Activated CD4-positive, CD25-positive, alpha-beta regulatory T cell treated with anti-CD3 and anti-CD28 coated beads, Interleukin-2, amount 50 U/mL, for 16 hours (primary cell): ENCODE results near the gene GLI3.

ENCODE experiments used
- DNase-seq: peaks from one replicate; pipeline ENCODE4 v3.0.0-alpha.2; 2020; ENCODE audit warnings: low read depth, low spot score

Gene GLI3

DNA sequence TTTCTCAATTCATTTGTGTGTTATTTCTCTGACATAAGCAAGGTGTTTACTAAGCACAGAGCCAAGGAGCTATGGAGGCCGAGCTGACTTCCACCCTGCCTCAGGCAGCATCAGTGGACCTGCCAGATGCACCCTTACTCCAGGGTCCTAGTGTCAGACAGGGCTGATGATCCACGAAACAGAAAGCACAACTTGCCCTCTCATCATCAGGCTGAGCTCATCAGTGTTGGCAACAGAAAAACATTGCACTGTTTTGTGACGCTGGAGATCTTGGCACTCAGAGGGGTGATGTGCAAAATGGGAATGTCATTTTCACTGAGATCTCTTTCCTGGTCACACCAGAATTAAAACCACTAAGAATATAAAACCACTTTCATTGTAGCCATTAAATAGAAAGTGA, 201.8 kb downstream of the GLI3 start:
- DNase-seq, result no peak

DNA sequence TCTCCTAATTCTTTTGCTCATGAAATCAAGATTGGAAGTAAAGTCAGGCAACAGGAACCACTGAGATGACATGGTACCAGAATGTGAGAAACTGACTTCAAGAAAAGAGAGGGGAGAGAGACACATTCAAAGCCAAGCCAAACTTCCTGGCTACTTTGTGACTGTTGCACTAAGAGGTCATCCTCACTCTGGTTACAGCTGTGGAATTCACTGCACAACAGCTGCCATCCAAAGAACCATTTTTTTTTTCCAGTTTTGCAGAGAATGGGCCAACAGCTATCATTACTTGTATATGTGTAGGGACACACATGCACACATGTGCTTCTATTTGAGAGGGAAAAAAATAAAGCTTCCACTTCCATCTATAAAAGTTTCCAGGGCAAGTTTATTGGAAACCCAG, 203.5 kb downstream of the GLI3 start:
- no peak for DNase-seq

GRCh38 chr7:42029405-42029804, 207.6 kb downstream of the GLI3 start:
- DNase-seq, result no peak

DNA sequence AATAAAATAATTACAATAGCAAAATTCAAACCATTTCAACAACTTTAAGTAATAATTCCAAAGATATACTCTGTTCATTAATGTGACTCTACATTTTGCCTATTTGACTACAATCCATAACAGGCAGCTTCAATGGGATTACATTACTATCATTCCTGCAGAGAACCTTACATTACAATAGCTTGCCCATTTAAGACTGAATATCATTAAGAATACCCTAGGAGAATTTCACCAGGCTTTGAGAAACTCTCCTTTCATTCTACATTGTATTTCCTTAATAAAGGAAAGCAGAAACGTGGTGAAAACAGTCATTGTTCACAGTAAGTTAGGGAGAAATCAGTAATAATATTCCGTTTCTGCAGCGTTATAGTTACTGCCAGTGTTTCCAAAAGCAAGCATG, 209.5 kb downstream of the GLI3 start:
- no peak for DNase-seq

- DNase-seq, result no peak
Measured at GRCh38 chr7:42026622-42027197, 210.3 kb downstream of the GLI3 start.

- no peak for DNase-seq
Measured at GRCh38 chr7:42025635-42026375, 211.2 kb downstream of the GLI3 start.

DNA sequence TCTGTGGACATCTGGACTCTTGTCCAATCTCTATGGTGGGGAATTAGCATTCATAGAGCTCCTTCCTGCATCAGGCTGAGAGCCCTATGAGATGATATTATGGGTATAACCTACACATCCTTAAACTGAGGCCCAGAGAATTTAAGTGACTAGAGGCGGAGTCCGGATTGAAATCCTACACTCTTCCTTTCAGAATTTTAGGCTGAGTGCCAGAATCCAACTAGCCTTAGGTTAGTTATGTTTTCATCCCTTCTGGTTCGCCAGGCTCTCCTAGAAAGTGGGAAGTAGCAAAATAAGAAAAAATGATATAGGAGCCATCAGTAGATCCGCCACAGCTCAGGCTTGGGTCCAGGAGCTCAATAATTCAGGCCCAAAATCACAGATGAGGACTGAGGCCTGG, 212.5 kb downstream of the GLI3 start:
- no peak for DNase-seq

GRCh38 chr7:42023262-42023661, 213.7 kb downstream of the GLI3 start:
- DNase-seq, result no peak

- DNase-seq, result no peak
Measured at GRCh38 chr7:42022791-42023190, 214.2 kb downstream of the GLI3 start.

- no peak for DNase-seq
Measured at GRCh38 chr7:42022056-42022455, 215.0 kb downstream of the GLI3 start.

DNA sequence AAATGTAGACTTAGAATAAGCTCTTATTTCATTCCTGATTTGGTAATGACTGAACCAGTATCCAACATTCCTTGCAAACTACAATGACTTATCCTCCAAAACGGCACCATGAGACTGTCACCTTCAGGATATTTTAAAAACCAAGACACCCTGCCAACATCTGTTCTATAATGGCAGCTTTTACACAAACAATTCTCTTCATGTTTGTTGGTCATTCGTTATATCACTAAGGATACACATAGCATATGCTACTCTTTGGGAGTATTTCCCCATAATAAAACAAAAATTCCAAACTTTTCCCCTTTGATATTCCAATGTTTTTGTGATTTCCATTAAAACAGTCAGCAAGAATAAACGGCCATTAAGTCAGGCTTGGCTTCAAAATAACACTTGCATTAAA, 215.4 kb downstream of the GLI3 start:
- no peak for DNase-seq

DNA sequence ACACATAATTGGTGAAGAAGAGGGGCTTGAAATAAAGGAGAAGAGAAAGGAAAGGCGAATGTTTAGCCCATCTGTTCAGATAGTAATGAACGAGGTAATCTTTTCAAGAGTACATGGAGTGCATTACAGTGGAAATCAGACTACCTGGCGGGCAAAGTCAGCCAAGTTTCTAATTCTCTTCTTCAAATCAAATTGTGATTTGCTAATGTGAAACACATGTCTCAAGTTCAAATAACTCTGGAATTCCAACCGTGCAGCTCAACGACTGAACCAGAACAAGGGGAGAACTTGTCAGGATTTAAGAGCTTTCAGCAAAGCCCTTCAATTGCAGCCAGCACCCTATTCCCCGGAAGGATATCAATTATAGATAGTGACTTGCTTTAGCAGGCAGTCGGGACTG, 216.9 kb downstream of the GLI3 start:
- no peak for DNase-seq

GRCh38 chr7:42017349-42017986, 219.5 kb downstream of the GLI3 start:
- DNase-seq, result no peak

DNA sequence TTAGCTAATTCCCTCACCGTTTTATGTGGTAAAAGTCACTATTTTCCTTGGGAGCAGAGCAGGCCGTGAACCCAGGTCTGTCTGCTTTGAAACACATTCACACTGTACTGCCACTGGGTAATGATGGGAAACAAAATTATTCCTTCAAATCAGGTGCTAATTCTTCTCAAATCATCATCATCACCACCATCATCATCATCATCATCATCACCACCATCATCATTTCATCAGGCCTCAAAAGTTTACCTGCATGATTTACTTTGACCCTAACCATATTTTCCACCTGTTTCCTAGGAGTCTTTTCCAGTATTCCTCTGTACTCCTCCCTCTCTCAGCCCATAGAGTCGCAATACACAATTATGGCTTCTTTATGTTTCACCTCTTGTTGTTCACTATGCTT, 220.5 kb downstream of the GLI3 start:
- DNase-seq, result no peak

DNA sequence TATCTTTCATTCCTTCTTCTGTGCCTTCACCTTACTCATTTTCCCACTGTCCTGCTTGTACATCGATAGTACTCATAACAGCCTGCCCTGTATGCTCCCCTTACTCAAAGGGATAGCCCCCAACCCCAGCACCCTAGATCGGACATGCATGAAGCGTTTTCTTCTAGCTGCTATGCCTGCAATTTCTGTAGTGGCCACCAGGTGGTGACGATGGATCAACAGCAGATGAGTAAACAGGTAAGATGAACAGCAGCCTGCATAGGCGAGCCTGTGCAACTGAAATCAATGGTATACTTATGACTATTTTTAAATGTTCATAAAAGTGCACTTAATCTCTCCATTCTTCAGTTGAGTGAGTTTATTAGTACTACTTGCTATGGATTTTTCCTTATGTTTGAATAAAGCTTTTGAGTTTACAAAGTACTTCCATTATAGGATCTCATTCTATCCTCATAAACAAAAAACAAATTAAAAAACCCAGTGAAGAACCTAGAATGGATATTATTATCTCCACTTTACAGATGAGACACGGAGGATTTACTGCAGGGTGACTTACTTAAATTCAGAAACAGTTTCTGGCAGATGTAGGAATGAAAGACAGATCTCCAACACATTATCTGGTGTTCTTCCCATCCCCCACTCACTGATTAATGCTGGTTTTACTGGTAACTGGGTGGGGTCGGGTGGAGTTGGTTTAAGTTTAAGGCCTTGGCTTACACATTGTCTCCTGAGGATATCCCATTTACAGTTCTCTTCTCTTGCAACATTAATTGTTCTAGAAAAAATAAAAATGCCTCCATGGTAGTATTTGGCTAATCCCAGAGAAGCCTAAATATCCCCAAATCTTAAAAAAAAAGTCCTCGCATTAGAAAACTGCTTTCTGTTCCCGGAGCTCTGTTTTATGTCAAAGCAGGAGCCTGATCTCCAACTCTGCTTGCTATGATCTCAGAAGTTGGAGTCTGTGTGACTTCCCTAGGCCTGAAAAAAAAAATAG, 222.1 kb downstream of the GLI3 start:
- DNase-seq, result no peak

- no peak for DNase-seq
Measured at GRCh38 chr7:42012786-42013360, 224.1 kb downstream of the GLI3 start.

GRCh38 chr7:42012313-42012712, 224.7 kb downstream of the GLI3 start:
- no peak for DNase-seq

- no peak for DNase-seq
Measured at GRCh38 chr7:42011846-42012245, 225.2 kb downstream of the GLI3 start.

GRCh38 chr7:42010751-42011150, 226.3 kb downstream of the GLI3 start:
- no peak for DNase-seq

- DNase-seq, result no peak
Measured at GRCh38 chr7:42006801-42007513, 230.1 kb downstream of the GLI3 start.

- no peak for DNase-seq
Measured at GRCh38 chr7:42002654-42003053, 234.4 kb downstream of the GLI3 start.
